ENCODE results near the gene TMEM150B.

TMEM150B gene

GRCh38 chr19:55345818-55346724 is 20.9 kb upstream of the TMEM150B start:
- Histone ChIP-seq H3K36me3 (ENCODE audit: control insufficient read depth in 1 of 2, insufficient read depth in 2 of 2, low read depth in 1 of 2, low read length in 2 of 2) (peaks cover 16 to 66% of the 10 kb centered on the region in 2 experiments), H3K9ac (ENCODE audit: low read length) (peak overlapping the region; percentile 38), H2AFZ (ENCODE audit: low read depth, low read length) (no peak overlapping the region), H3K4me3 (ENCODE audit: insufficient read depth in 1 of 2, low read depth in 1 of 2, low read length in 2 of 2) (peak overlapping the region in 1 of 2 experiments; percentile 51), H3K79me1 (replicated peaks; ENCODE audit: low read length, poor library complexity, severe bottlenecking) (peaks cover 7% of the 10 kb centered on the region), H3K23ac (ENCODE audit: low read length in 2 of 2) (no peak overlapping the region), H3K4me1 (ENCODE audit: control insufficient read depth, insufficient read depth, low read depth, low read length) (peaks cover 39% of the 10 kb centered on the region), H2BK15ac (ENCODE audit: low read depth, poor library complexity, severe bottlenecking) (no peak overlapping the region), H3K14ac (ENCODE audit: low read length in 2 of 2) (no peak overlapping the region), H4K8ac (ENCODE audit: low read length) (peak overlapping the region; percentile 15), H2BK12ac (ENCODE audit: low read length in 2 of 2) (no peak overlapping the region), H4K91ac (ENCODE audit: low read length) (peak overlapping the region; percentile 40), H3K27me3 (ENCODE audit: control insufficient read depth in 1 of 2, insufficient read depth in 1 of 2, low read length in 2 of 2) (peaks cover 0 to 9% of the 10 kb centered on the region in 2 experiments), H3K18ac (ENCODE audit: low read depth in 1 of 2, low read length in 2 of 2) (no peak overlapping the region), H3K4me2 (ENCODE audit: low read length, poor library complexity, severe bottlenecking) (no peak overlapping the region), H3K4ac (ENCODE audit: low read depth in 1 of 2, low read length in 2 of 2) (no peak overlapping the region), H2AK5ac (ENCODE audit: low read length, severe bottlenecking) (no peak overlapping the region), H2BK120ac (ENCODE audit: low read depth, low read length) (no peak overlapping the region), H2BK5ac (ENCODE audit: low read depth, low read length, poor library complexity, severe bottlenecking) (no peak overlapping the region), H3K27ac (ENCODE audit: low read length, poor library complexity, severe bottlenecking) (no peak overlapping the region), H3K9me3 (ENCODE audit: control insufficient read depth, low read length) (no peaks in the 10 kb centered on the region)
- WGBS: 94% methylated on average over 43 of the region's 43 CpGs
- DNase-seq: no peak

DNA sequence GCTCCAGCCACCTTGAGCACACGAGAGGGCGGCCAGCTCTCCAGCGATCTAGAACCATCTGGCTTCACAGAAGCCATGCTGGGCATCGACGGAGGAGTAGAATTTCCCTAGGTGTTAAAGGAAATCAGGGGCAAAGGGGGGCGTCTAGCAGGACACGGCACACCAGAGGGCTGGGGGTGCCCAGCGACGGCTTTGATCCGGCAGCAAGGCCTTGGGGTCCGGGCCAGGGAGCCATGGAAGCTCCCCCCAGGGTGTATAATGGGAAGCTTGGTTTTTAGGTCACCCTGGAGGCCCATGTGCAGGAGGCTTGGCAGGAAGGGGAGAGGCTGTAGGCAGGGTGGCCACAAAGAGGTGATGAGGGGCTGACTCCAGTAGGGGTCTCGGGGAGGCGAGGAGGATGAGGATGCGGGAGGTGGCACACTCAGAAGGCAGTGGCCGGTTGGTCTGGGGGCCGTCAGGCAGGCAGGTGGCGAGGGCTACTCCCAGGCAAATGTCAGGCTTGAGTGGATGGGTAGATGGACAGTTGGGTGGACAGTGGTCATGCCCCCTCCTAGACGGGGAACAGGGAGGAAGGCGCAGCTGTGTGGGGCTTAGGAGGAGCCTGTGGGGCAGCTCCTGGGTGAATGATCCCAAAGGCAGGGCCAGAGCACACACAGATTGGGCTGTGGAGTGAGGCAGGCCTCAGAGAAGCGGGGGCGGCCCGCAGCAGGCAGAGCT is 20.1 kb upstream of the TMEM150B start:
- Histone ChIP-seq H3K36me3 (ENCODE audit: control insufficient read depth in 1 of 2, insufficient read depth in 2 of 2, low read depth in 1 of 2, low read length in 2 of 2) (peaks cover 16 to 66% of the 10 kb centered on the region in 2 experiments), H2AK5ac (ENCODE audit: low read length, severe bottlenecking) (no peak overlapping the region), H4K91ac (ENCODE audit: low read length) (peak overlapping the region; percentile 40), H3K14ac (ENCODE audit: low read length in 2 of 2) (no peak overlapping the region), H2BK12ac (ENCODE audit: low read length in 2 of 2) (no peak overlapping the region), H2BK120ac (ENCODE audit: low read depth, low read length) (no peak overlapping the region), H2BK5ac (ENCODE audit: low read depth, low read length, poor library complexity, severe bottlenecking) (no peak overlapping the region), H3K9ac (ENCODE audit: low read length) (peak overlapping the region; percentile 38), H4K8ac (ENCODE audit: low read length) (peak overlapping the region; percentile 15), H3K4me3 (ENCODE audit: insufficient read depth in 1 of 2, low read depth in 1 of 2, low read length in 2 of 2) (no peak overlapping the region), H3K4ac (ENCODE audit: low read depth in 1 of 2, low read length in 2 of 2) (no peak overlapping the region), H3K9me3 (ENCODE audit: control insufficient read depth, low read length) (no peaks in the 10 kb centered on the region), H3K4me1 (ENCODE audit: control insufficient read depth, insufficient read depth, low read depth, low read length) (peaks cover 46% of the 10 kb centered on the region), H2BK15ac (ENCODE audit: low read depth, poor library complexity, severe bottlenecking) (no peak overlapping the region), H3K23ac (ENCODE audit: low read length in 2 of 2) (no peak overlapping the region), H2AFZ (ENCODE audit: low read depth, low read length) (no peak overlapping the region), H3K27me3 (ENCODE audit: control insufficient read depth in 1 of 2, insufficient read depth in 1 of 2, low read length in 2 of 2) (peaks cover 0 to 2% of the 10 kb centered on the region in 2 experiments), H3K27ac (ENCODE audit: low read length, poor library complexity, severe bottlenecking) (no peak overlapping the region), H3K79me1 (replicated peaks; ENCODE audit: low read length, poor library complexity, severe bottlenecking) (peaks cover 12% of the 10 kb centered on the region), H3K18ac (ENCODE audit: low read depth in 1 of 2, low read length in 2 of 2) (no peak overlapping the region), H3K4me2 (ENCODE audit: low read length, poor library complexity, severe bottlenecking) (no peak overlapping the region)
- WGBS: 91% methylated on average over 22 of the region's 22 CpGs
- no peak for DNase-seq

- no peak overlapping the region for H2AK5ac ChIP-seq (ENCODE audit: low read length, severe bottlenecking)
- DNase-seq: no peak
- peaks cover 14% of the 10 kb centered on the region for H3K79me1 ChIP-seq (replicated peaks; ENCODE audit: low read length, poor library complexity, severe bottlenecking)
- no peak overlapping the region for H4K91ac ChIP-seq (ENCODE audit: low read length)
- no peaks in the 10 kb centered on the region for H3K27me3 ChIP-seq (ENCODE audit: control insufficient read depth in 1 of 2, insufficient read depth in 1 of 2, low read length in 2 of 2)
- H3K4ac ChIP-seq (ENCODE audit: low read depth in 1 of 2, low read length in 2 of 2): no peak overlapping the region
- no peak overlapping the region for H2BK120ac ChIP-seq (ENCODE audit: low read depth, low read length)
- no peak overlapping the region for H2BK12ac ChIP-seq (ENCODE audit: low read length in 2 of 2)
- peak overlapping the region; percentile 35 for H4K8ac ChIP-seq (ENCODE audit: low read length)
- H2BK15ac ChIP-seq (ENCODE audit: low read depth, poor library complexity, severe bottlenecking): no peak overlapping the region
- peaks cover 16 to 66% of the 10 kb centered on the region in 2 experiments for H3K36me3 ChIP-seq (ENCODE audit: control insufficient read depth in 1 of 2, insufficient read depth in 2 of 2, low read depth in 1 of 2, low read length in 2 of 2)
- no peak overlapping the region for H3K18ac ChIP-seq (ENCODE audit: low read depth in 1 of 2, low read length in 2 of 2)
- H3K4me1 ChIP-seq (ENCODE audit: control insufficient read depth, insufficient read depth, low read depth, low read length): peaks cover 48% of the 10 kb centered on the region
- no peak overlapping the region for H3K23ac ChIP-seq (ENCODE audit: low read length in 2 of 2)
- no peak overlapping the region for H2BK5ac ChIP-seq (ENCODE audit: low read depth, low read length, poor library complexity, severe bottlenecking)
- H3K9ac ChIP-seq (ENCODE audit: low read length): no peak overlapping the region
- no peak overlapping the region for H3K27ac ChIP-seq (ENCODE audit: low read length, poor library complexity, severe bottlenecking)
- H3K14ac ChIP-seq (ENCODE audit: low read length in 2 of 2): no peak overlapping the region
- WGBS: 92% methylated on average over 9 of the region's 9 CpGs
- no peaks in the 10 kb centered on the region for H3K9me3 ChIP-seq (ENCODE audit: control insufficient read depth, low read length)
- no peak overlapping the region for H3K4me3 ChIP-seq (ENCODE audit: insufficient read depth in 1 of 2, low read depth in 1 of 2, low read length in 2 of 2)
- no peak overlapping the region for H2AFZ ChIP-seq (ENCODE audit: low read depth, low read length)
- no peak overlapping the region for H3K4me2 ChIP-seq (ENCODE audit: low read length, poor library complexity, severe bottlenecking)
Observed at GRCh38 chr19:55344444-55344843, 19.3 kb upstream of the TMEM150B start.
